ENCODE measurements around the gene MTIF3. TPM values are rescaled to one million over a fixed set of nuclear protein-coding genes. Genes with fewer than 3 reads are reported as not detected.

MTIF3 gene
- total RNA-seq, 1 donor from 2014 or later = 46.1 TPM

- no peak for TF ChIP-seq CTCF (IDR thresholded peaks at IDR 0.05; ENCODE audit: partially characterized antibody, unreplicated experiment)
- Mint-ChIP-seq H3K36me3 (ENCODE audit: unreplicated experiment) (no peaks in the 10 kb centered on the region), H3K27me3 (ENCODE audit: unreplicated experiment) (peaks cover 2% of the 10 kb centered on the region), H3K27ac (ENCODE audit: unreplicated experiment) (no peak overlapping the region), H3K9me3 (ENCODE audit: unreplicated experiment) (no peaks in the 10 kb centered on the region), H3K4me3 (ENCODE audit: unreplicated experiment) (no peak overlapping the region), H3K4me1 (ENCODE audit: low read depth, unreplicated experiment) (peaks cover 6% of the 10 kb centered on the region)
- DNase-seq = no peak
These were observed 45.2 kb upstream of the MTIF3 start for GRCh38 chr13:27495551-27495950.

GRCh38 chr13:27493981-27494380, 43.6 kb upstream of the MTIF3 start:
- Mint-ChIP-seq H3K4me1 (ENCODE audit: low read depth, unreplicated experiment) (peaks cover 7% of the 10 kb centered on the region), H3K27ac (ENCODE audit: unreplicated experiment) (no peak overlapping the region), H3K4me3 (ENCODE audit: unreplicated experiment) (no peak overlapping the region)

GRCh38 chr13:27489456-27489855, 39.1 kb upstream of the MTIF3 start:
- H3K4me1 Mint-ChIP-seq (ENCODE audit: low read depth, unreplicated experiment) = peaks cover 7% of the 10 kb centered on the region
- H3K27ac Mint-ChIP-seq (ENCODE audit: unreplicated experiment) = peak overlapping the region; percentile 53
- no peak for DNase-seq
- no peaks in the 10 kb centered on the region for H3K36me3 Mint-ChIP-seq (ENCODE audit: unreplicated experiment)
- no peak overlapping the region for H3K4me3 Mint-ChIP-seq (ENCODE audit: unreplicated experiment)
- no peak for TF ChIP-seq CTCF (IDR thresholded peaks at IDR 0.05; ENCODE audit: partially characterized antibody, unreplicated experiment)
- H3K27me3 Mint-ChIP-seq (ENCODE audit: unreplicated experiment) = no peaks in the 10 kb centered on the region
- no peaks in the 10 kb centered on the region for H3K9me3 Mint-ChIP-seq (ENCODE audit: unreplicated experiment)

More at GRCh38 chr13:27493981-27494380, 43.6 kb upstream of the MTIF3 start:
- no peak for TF ChIP-seq CTCF (IDR thresholded peaks at IDR 0.05; ENCODE audit: partially characterized antibody, unreplicated experiment)
- H3K27me3 Mint-ChIP-seq (ENCODE audit: unreplicated experiment) = peaks cover 2% of the 10 kb centered on the region
- no peaks in the 10 kb centered on the region for H3K9me3 Mint-ChIP-seq (ENCODE audit: unreplicated experiment)
- DNase-seq = no peak
- H3K36me3 Mint-ChIP-seq (ENCODE audit: unreplicated experiment) = no peaks in the 10 kb centered on the region

- DNase-seq = no peak
- no peaks in the 10 kb centered on the region for H3K9me3 Mint-ChIP-seq (ENCODE audit: unreplicated experiment)
- no peak overlapping the region for H3K27ac Mint-ChIP-seq (ENCODE audit: unreplicated experiment)
- H3K4me1 Mint-ChIP-seq (ENCODE audit: low read depth, unreplicated experiment) = peaks cover 7% of the 10 kb centered on the region
- no peaks in the 10 kb centered on the region for H3K27me3 Mint-ChIP-seq (ENCODE audit: unreplicated experiment)
- H3K4me3 Mint-ChIP-seq (ENCODE audit: unreplicated experiment) = no peak overlapping the region
- no peak for TF ChIP-seq CTCF (IDR thresholded peaks at IDR 0.05; ENCODE audit: partially characterized antibody, unreplicated experiment)
- H3K36me3 Mint-ChIP-seq (ENCODE audit: unreplicated experiment) = no peaks in the 10 kb centered on the region
These were observed 37.4 kb upstream of the MTIF3 start for GRCh38 chr13:27487776-27488175.

- no peak overlapping the region for H3K27ac Mint-ChIP-seq (ENCODE audit: unreplicated experiment)
- H3K9me3 Mint-ChIP-seq (ENCODE audit: unreplicated experiment) = no peaks in the 10 kb centered on the region
- H3K36me3 Mint-ChIP-seq (ENCODE audit: unreplicated experiment) = no peaks in the 10 kb centered on the region
- no peaks in the 10 kb centered on the region for H3K27me3 Mint-ChIP-seq (ENCODE audit: unreplicated experiment)
- no peak for TF ChIP-seq CTCF (IDR thresholded peaks at IDR 0.05; ENCODE audit: partially characterized antibody, unreplicated experiment)
- no peak for DNase-seq
- no peaks in the 10 kb centered on the region for H3K4me1 Mint-ChIP-seq (ENCODE audit: low read depth, unreplicated experiment)
- H3K4me3 Mint-ChIP-seq (ENCODE audit: unreplicated experiment) = no peak overlapping the region
These were observed 33.1 kb upstream of the MTIF3 start for GRCh38 chr13:27483421-27483820.
